NCI-H510A (cell line): ENCODE data around the gene ING3.

Experiments used
- DNase-seq: peaks from one replicate; lab custom pipeline; 2025; lab: John Stamatoyannopoulos, UW

Gene ING3, protein sequence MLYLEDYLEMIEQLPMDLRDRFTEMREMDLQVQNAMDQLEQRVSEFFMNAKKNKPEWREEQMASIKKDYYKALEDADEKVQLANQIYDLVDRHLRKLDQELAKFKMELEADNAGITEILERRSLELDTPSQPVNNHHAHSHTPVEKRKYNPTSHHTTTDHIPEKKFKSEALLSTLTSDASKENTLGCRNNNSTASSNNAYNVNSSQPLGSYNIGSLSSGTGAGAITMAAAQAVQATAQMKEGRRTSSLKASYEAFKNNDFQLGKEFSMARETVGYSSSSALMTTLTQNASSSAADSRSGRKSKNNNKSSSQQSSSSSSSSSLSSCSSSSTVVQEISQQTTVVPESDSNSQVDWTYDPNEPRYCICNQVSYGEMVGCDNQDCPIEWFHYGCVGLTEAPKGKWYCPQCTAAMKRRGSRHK

GRCh38 chr7:120950539-120951308 lies at the start of gene ING3:
ING3 (plus strand) TSS chr7:120950777; CDS start chr7:120950897, 120 bp downstream.
- peak; percentile 88 for DNase-seq

GRCh38 chr7:120915314-120916105 lies 35.1 kb upstream of the ING3 start:
- DNase-seq: no peak

- no peak for DNase-seq
These were observed 34.5 kb upstream of the ING3 start for GRCh38 chr7:120916121-120916520.

GRCh38 chr7:120916538-120916937 lies 34.0 kb upstream of the ING3 start:
- no peak for DNase-seq

GRCh38 chr7:120919466-120919865 lies 31.1 kb upstream of the ING3 start:
- no peak for DNase-seq

- no peak for DNase-seq
These were observed 30.5 kb upstream of the ING3 start for GRCh38 chr7:120920034-120920433.

GRCh38 chr7:120920591-120921274 lies 29.8 kb upstream of the ING3 start:
- no peak for DNase-seq

DNA sequence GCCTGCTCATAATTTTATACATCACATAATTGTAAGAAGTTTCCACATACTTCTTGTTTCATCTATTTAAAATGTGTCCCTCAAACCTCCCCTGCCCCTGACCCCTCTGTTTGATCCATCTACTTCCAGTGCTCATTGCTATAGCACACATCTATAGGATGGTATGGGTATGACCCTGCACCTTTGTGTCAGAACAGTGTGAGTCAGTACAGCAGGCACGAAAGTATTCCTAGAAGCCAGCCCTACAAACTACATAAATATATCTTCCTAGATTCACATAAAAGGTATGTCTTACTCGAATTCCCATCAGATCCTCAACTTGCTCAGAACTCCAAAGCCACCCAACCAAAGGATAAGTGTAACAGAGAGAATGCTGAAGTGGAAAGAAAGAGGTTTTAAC lies 25.7 kb upstream of the ING3 start:
- DNase-seq: no peak

DNA sequence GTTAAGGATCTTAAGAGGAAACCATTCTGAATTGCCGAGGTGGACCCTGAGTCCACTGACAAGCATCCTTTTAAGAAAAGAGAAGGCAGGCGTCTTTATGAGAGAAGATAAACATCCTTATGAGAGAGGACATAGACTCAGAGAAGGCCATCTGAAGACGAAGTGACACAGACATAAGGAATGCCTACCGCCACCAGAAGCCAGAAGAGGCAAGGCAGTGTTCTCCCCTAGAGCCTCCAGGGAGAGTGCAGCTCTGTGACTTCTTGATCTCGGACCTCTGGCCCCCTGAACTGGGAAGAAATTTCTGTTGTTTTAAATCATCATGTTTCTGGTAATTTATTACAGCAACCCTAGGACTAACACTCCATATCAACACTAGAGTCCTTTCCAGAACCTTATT lies 25.2 kb upstream of the ING3 start:
- DNase-seq: no peak

- no peak for DNase-seq
These were observed 23.6 kb upstream of the ING3 start for GRCh38 chr7:120926943-120927346.

- no peak for DNase-seq
These were observed 23.0 kb upstream of the ING3 start for GRCh38 chr7:120927454-120928103.

GRCh38 chr7:120931243-120931642 lies 19.3 kb upstream of the ING3 start:
- DNase-seq: no peak

GRCh38 chr7:120933475-120933874 lies 17.1 kb upstream of the ING3 start:
- no peak for DNase-seq

DNA sequence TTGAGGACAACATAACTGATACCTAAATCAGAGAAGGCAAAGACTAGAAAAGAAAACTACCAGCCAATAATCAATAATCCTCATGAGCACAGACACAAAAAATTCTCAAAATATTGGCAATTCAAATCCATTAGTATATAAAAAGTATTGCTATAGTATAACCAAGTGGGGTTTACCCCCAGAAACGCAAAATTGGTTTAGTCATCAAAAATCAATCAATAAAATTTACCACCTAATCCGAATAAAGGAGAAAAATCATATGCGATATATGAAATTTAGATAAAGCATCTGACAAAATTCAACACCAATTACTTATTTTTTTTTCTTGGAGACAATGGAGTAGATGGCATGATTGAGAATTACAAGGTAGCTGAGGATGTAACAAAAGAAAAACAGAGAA lies 11.2 kb upstream of the ING3 start:
- no peak for DNase-seq

DNA sequence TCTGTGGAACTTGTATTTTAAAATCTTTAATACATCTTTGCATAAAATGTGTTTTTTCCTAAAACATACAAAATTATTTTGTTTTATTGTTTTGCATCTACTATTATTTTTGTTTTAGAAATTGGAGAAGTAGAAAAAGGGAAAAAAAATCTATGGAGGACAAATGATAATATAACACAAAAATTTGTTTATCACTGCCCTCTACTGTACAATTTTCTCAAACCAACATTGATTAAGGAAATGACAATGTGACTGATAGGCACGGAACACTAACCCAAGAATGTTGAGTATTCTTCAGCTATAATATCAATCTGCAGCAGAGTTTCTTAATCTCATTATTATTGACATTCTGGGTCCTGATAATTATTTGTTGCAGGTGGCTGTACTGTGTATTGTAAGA lies 9.5 kb upstream of the ING3 start:
- no peak for DNase-seq

- no peak for DNase-seq
These were observed 8.7 kb upstream of the ING3 start for GRCh38 chr7:120941856-120942255.

GRCh38 chr7:120942861-120943260 lies 7.7 kb upstream of the ING3 start:
- no peak for DNase-seq

DNA sequence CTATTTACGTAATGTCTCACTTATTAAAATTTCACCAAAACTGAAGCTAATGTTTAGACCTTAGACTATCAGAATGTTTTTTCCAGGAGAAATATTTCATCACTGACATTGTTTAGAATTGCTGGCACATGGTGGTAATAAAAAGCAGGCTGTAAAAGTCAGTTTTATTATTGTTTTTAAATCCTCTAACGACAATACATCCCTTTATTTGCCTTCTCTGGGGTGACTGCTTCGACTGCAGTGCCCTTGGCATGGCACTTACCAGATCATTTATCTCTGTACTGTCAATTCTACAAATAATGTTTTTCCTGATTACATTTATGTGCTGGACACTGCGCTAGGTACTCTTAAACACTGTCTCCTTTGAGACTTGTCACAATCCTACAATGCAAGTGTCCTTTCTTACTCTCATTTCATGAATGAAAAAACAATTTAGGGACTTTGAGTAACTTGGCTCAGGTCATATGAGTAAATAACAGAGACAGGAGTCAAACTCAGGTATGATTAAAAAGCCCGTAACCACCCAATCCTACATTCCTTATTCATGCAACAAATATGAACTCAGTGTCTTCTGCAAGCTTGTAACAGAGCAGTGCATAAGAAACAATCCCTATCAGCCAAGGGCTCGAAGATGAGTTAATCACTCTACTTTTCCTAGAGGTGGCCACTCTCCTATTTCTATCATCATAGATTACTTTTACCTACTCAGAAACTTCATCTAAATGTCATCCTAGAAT lies 5.6 kb upstream of the ING3 start:
- no peak for DNase-seq

- DNase-seq: no peak
These were observed 2.6 kb upstream of the ING3 start for GRCh38 chr7:120947980-120948379.

- DNase-seq: no peak
These were observed 1.1 kb upstream of the ING3 start for GRCh38 chr7:120949393-120949911.
